RCC 7860 (cell line): ENCODE data around the gene SLC44A1.
"Not testable (repeated sequence)": the region's sequence is repeated elsewhere in the genome, so short reads cannot be mapped to it uniquely, and the experiment has no call there.

ENCODE experiments used
- DNase-seq: peaks from one replicate; pipeline ENCODE4 v3.0.0-alpha.2; 2015; ENCODE audit warnings: low spot score
- FAIRE-seq: peaks from 2 replicates; lab custom pipeline; 2012; peaks lifted over from hg19 to GRCh38; lab: Jason Lieb, UNC

The SLC44A1 gene

GRCh38 chr9:105242062-105242461 is 2.4 kb upstream of the SLC44A1 start:
- no peak for FAIRE-seq
- no peak for DNase-seq

DNA sequence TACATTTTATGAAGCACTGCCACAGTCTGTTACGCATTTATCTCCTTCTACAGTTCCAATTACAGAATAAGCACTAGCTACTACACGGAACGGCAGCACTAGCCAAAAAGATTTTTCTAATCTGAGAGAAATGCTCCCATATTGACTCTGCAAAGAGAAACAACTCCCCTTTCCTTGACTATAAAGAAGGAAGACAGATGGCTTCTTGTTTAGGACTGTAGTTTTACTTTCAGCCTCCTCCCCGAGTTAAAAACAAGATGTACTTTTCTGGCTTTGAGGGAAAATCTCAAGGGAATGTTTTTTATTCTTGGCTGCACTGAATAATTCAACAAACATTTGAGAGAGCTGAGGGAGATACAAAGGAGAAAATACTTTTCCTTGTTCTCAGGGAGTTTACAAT is 1.9 kb upstream of the SLC44A1 start:
- FAIRE-seq (no peak), DNase-seq (no peak)

DNA sequence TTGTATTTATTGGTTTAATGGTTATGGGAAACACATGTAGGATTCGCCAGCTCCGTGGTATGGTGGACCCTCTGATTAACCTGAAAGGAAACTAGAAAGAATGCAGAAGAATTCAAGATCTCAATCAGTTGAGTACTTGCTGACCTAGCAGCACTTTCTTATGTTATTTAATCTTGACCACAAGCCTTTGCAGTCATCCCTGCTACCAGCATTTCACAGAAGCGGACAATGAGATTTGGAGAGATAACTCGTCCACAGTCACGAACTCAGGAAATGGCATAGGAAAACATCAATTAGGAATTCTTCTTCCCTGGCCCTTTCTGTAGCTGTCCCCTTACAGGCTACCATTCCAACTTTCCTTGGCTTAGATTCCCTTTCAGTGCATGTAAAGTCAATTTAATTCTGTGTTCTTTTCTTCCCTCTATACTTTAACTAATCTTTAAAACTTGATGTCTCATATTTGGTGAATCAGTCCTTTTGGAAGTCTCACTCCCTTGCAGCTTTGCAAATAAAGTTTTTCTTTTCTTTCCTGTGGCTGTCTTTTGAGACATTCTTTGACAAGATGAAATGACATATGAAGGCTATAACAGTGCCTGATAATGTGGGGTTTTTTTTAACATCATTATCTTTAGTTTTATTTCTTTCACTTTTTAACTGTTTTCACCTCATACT is 1.3 kb upstream of the SLC44A1 start:
- FAIRE-seq, result peak; percentile 58

GRCh38 chr9:105244734-105245028 is 230 bp downstream of the SLC44A1 start:
- FAIRE-seq (no peak), DNase-seq (no peak)

More for the DNA sequence above, 1.3 kb upstream of the SLC44A1 start:
- peak; percentile 67 for DNase-seq

DNA sequence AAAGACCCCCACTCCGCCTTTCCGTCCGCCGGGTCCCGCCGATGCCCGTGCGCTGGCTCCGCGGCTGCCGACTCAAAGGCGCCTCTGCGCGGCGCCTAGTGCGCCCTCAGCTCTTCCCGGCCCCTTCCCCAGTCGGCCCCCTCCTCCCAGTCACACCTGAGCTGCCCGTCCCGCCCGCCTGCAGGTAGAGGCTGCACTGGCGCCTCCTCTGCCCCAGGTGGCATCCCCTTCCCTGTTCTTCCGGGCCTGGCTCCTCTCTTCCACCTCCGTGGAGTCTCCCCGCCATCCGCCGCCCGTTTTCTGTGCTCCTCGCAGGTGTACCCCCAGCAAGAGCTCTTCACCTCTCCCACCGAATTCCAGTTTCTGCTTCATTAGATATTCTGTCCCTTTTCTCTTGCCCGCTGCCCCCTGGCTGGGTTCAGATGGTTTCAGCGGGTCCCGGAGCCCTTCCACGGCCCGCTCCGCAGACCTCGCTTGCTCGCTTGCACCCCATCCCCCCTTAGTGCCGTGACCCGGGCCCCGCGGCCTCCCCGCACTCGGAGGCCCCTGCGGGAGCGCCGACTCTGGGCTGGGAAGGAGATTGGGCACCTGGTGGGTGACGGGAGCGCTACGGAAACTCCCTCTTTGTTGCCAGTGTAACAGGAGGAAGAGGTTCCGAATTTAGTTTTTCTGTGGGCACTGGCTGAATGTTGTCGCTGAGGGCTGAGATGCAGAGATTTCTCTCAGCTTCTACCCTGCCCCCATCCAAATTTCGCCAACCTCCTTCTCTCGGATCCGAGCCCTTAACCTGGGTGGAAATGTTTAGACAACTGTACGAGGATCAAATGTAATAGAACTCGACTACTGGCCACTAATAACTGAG is 809 bp downstream of the SLC44A1 start:
- DNase-seq (no peak), FAIRE-seq (no peak)

GRCh38 chr9:105245891-105246161 is 1.4 kb downstream of the SLC44A1 start:
- DNase-seq (no peak), FAIRE-seq (no peak)

DNA sequence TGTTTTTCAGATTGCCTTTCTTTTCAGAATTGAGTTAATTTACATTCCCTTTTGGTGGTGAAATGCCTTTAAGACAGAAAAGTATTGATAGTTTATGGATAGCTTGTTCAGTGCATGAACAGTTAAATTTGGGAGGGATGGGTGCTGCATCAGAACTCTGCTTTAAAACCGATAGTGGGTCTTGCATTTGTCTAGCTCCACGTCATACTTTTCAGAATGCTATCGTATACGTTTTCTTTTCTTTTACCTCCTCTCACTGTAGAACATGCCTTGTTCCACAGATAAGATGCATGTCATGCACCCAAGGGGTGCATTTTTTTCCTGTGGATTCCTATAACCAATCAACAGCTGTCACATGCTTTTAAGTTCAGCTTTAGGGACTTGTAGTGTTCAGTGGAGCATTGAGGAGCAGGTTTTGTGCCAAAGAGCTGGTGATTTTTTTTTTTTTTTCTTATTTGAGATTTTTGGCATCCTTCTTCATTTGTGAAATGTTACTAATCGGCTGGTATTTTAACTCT is 2.3 kb downstream of the SLC44A1 start:
- no peak for FAIRE-seq
- DNase-seq, result no peak

GRCh38 chr9:105248691-105249090 is 4.2 kb downstream of the SLC44A1 start:
- no peak for DNase-seq
- no peak for FAIRE-seq

DNA sequence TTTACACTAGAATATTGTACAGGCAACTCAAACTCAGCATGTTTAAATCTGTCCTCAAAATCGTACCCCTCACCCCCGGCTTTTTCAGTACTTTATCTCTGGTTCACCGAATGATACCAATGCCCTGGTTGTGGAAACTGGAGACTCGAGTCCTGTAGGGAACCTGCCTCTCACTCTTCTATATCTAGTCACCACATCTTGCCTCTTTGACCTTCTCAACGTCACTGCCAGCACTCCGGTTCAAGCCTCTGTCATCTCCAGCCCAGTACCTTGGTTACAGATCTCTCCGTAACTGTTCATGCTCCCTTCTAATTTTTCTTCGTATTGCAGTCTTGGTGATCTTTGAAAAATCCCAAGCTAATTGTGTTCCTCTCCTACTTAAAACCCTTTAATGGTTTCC is 6.7 kb downstream of the SLC44A1 start:
- DNase-seq (no peak), FAIRE-seq (no peak)

DNA sequence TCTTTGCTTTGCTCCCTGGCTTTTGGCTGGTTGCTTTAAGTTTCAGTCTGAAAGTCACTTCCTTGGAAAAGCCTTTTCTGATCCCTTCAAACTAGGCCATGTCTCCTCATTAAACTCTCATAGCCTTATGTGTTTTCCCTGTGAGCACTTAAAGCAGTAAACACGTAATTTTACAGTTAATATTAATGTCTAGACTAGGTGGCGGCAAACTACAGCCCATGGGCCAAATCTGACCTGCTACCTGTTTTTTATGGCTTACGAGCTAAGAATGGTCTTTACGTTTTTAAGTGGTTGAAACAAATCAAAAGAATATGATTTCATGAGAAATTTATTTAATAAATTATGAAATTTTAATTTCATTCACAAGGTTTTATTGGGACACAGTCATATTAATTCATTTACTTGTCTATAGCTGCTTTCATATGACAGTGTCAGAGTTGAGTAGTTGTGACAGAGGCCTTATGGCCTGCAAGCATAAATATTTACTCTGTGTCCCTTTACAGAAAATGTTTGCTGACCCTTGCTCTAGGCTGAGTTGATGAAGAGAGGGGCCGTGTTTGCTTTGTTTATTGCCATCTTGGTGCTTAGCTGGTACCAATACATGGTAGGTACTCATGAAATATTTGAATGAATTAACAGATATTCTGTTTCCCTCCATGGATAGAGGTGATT is 7.4 kb downstream of the SLC44A1 start:
- no peak for FAIRE-seq
- no peak for DNase-seq

DNA sequence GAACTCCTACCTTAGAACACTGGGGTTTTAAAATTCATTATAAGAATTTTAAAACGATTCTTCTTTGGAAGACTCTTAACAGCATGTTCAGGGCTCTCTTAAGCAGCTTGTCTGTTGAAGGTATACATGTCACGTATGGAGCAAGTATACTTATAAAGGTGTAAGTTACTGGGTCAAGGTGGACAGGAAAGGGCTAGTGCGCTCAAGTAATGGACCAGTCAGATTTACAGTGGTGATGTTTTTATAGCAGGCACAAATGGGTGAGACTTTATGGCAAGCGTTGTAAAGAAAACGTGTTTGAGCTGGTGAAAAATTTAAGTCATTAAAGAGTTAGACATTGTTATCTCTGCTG is 7.9 kb downstream of the SLC44A1 start:
- FAIRE-seq (no peak), DNase-seq (no peak)

GRCh38 chr9:105254226-105254625 is 9.8 kb downstream of the SLC44A1 start:
- DNase-seq (no peak), FAIRE-seq (no peak)

DNA sequence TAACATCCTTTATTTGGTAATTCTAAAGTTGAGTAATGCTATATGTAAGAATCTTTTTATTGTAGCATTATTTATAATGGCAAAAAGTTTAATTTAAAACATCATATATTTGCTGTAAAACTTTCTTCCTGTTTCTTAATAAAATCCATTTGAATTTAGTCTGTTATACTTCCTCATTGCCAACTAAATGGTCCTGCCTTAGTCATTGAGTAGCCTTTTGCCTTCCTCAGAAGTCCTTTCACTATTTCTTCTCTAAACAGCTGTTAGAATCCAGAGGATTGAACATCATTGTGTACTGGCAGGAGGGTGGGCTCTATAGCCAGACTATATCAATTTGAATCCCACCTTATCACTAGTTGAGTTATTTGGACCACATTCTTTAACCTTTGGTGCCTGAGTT is 11.0 kb downstream of the SLC44A1 start:
- no peak for DNase-seq
- no peak for FAIRE-seq

DNA sequence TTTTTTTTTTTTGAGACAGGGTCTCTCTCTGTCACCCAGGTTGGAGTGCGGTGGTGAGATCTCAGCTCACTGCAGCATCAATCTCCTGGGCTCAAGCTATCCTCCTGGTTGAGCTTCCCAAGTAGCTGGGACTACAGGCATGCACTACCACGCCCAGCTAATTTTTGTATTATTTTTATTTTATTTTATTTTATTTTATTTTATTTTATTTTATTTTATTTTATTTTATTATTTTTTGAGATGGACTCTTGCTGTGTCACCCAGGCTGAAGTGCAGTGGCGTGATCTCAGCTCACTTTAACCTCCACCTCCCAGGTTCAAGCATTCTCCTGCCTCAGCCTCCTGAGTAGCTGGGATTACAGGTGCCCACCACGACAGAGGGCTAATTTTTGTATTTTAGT is 12.1 kb downstream of the SLC44A1 start:
- FAIRE-seq, result not testable (repeated sequence)

DNA sequence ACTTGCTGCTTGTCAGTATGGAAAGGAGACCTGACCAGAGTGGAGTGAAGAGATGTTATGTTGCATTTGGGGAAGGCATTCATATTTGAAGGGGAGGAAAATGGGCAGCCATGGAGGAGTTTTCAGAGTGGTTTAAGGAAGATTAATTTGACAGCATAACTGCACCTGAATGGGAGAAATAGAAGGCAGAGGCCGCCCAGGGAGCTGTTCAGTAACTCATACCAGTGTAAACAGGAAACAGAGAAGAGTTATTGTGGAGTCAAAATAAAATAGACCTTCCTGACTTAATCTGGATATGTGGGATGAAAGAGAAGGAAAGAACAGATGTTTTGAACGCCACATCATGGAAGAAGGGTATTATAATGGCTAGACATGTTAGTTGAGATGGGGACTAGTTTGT is 13.4 kb downstream of the SLC44A1 start:
- DNase-seq (no peak), FAIRE-seq (no peak)

More for the DNA sequence above, 12.1 kb downstream of the SLC44A1 start:
- not testable (repeated sequence) for DNase-seq

DNA sequence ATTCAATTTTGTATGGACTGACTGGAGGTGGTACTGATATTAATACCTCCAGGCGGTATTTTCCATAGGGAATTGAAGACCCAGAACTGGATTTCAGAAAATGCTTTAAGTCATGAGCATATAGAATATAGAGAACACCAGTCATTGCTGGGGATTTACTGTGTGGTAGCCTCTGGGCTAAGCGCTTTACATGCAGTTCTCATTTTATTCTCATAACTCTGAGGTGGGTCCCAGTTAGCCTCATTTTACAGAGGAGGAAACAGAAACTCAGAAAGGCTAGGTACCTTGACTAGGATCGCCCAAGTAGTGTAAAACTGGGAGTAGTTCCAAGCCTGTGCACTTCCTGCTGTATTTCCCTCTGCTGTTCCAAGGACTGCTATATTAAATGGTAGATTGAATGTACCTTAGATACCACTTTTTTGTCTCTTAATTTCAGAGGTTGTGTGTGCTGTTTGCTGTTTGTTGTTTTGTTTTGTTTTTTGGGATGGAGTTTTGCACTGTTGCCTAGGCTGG is 13.8 kb downstream of the SLC44A1 start:
- FAIRE-seq (no peak), DNase-seq (no peak)

DNA sequence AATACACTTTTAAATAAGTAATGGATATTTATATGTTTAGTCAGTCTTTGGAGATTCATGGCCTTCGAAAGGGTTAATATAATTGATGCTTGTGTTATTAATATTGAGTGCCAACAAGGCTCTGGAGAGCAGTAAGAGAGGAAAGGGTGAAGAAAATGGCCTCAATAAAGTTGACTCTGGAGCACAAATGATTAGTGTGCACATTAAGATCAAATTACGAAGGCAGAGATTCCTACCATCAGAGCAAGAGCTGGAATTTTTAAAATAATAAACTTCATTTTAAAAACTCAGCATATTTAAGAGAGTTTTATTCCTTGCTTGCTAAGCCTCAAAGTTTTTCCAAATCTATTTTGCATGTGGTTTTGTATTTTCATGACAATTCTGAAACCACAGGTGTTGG is 14.8 kb downstream of the SLC44A1 start:
- no peak for FAIRE-seq
- no peak for DNase-seq

GRCh38 chr9:105259731-105260612 is 15.5 kb downstream of the SLC44A1 start:
- FAIRE-seq (peak; percentile 5), DNase-seq (no peak)

GRCh38 chr9:105262497-105262896 is 18.0 kb downstream of the SLC44A1 start:
- FAIRE-seq (peak; percentile 4), DNase-seq (no peak)

DNA sequence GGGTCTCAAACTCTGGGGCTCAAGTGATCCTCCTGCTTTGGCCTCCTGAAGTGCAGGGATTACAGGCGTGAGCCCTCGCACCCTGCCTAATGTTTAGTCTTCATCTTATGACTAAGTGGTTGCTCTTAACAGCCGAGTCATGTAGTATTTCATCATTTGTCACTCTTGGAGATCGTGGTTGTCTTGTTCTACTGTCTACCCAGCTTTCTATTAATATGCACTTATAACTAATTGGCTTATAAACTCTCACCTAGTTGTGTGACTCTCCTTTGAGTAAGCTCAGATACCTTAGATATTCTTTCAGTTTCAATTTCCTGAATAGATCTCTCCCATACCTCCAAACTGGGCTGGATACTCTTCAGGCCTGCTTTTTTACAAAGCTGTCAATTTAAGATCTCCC is 19.9 kb downstream of the SLC44A1 start:
- peak; percentile 64 for DNase-seq
- FAIRE-seq, result peak; percentile 76

- FAIRE-seq, result not testable (repeated sequence)
Observed at GRCh38 chr9:105268254-105268653, 23.8 kb downstream of the SLC44A1 start.

More at GRCh38 chr9:105268254-105268653, 23.8 kb downstream of the SLC44A1 start:
- not testable (repeated sequence) for DNase-seq
